SK-N-SH (cell line): ENCODE data around the gene LAIR2. TPM values are rescaled to one million over a fixed set of nuclear protein-coding genes. Genes with fewer than 3 reads are reported as not detected.
A peak's percentile ranks its signal among the peaks of the same experiment; 100 is the strongest.

Experiments
- CTCF ChIA-PET: fragments of 300-600, 350-600 bp; formaldehyde crosslinking; extraction: SDS; loops from one replicate; lab custom pipeline; 2021; lab: Yijun Ruan, JAX
- POLR2A ChIA-PET: fragments of 350-600 bp; sonication (Branson Sonifier 250); formaldehyde crosslinking; extraction: SDS; loops from one replicate; lab custom pipeline; 2020; ENCODE audit warnings: antibody characterized with exemption, inconsistent platforms; lab: Yijun Ruan, JAX
- DNase-seq: peaks from one replicate; pipeline ENCODE4 v3.0.0; 2012
- H2AFZ ChIP-seq: fragments of 200-600 bp; sonication (generic); 2 replicates; pipeline ENCODE4 v1.8.1; 2016; ENCODE audit warnings: antibody characterized with exemption, mild to moderate bottlenecking, low read depth
- H3F3A ChIP-seq: fragments of 200-600 bp; sonication (generic); replicated peaks from 2 replicates; pipeline ENCODE3; 2016; ENCODE audit warnings: antibody characterized with exemption, mild to moderate bottlenecking; ENCODE audit not compliant: insufficient read depth
- H3K27ac ChIP-seq, 2 experiments: fragments of 200-500 bp in 1 of 2; fragments of 200-600 bp in 1 of 2; sonication (Bioruptor generic) in 1 of 2; sonication (generic), shearing (Covaris generic) in 1 of 2; 2 replicates each; pipeline versions ENCODE4 v1.5.1 to v1.6.1; 2014 to 2016; ENCODE audit warnings: low read depth in 2 of 2, inconsistent platforms in 1 of 2, low read length in 1 of 2, mild to moderate bottlenecking in 1 of 2, mixed read lengths in 1 of 2
- H3K27me3 ChIP-seq: fragments of 200-600 bp; sonication (generic), shearing (Covaris generic); 2 replicates; pipeline ENCODE4 v1.6.1; 2016; ENCODE audit warnings: mixed run types; ENCODE audit not compliant: insufficient read depth
- H3K36me3 ChIP-seq, 2 experiments: fragments of 200-500 bp in 1 of 2; fragments of 200-600 bp in 1 of 2; sonication (Bioruptor generic) in 1 of 2; sonication (generic) in 1 of 2; replicated peaks in 1 of 2; 2 replicates each; pipeline versions ENCODE3 to v1.5.1; 2014 to 2016; ENCODE audit warnings: low read length in 1 of 2, mild to moderate bottlenecking in 1 of 2; ENCODE audit not compliant: insufficient read depth in 2 of 2, control insufficient read depth in 1 of 2
- H3K4me1 ChIP-seq, 2 experiments: fragments of 200-500 bp in 1 of 2; fragments of 200-600 bp in 1 of 2; sonication (Bioruptor generic) in 1 of 2; sonication (generic), shearing (Covaris generic) in 1 of 2; 2 replicates each; pipeline versions ENCODE4 v1.5.1 to v1.6.1; 2014 to 2016; ENCODE audit warnings: low read depth in 1 of 2, low read length in 1 of 2, mixed run types in 1 of 2; ENCODE audit not compliant: insufficient read depth in 2 of 2, control insufficient read depth in 1 of 2
- H3K4me2 ChIP-seq: fragments of 200-600 bp; sonication (generic), shearing (Covaris generic); 2 replicates; pipeline ENCODE4 v1.6.1; 2017; ENCODE audit warnings: mixed run types
- H3K4me3 ChIP-seq, 2 experiments: fragments of 200-500 bp in 1 of 2; fragments of 200-600 bp in 1 of 2; sonication (Bioruptor generic) in 1 of 2; sonication (generic), shearing (Covaris generic) in 1 of 2; 2 replicates each; pipeline versions ENCODE4 v1.5.1 to v1.8.1; 2014 to 2016; ENCODE audit warnings: low read depth in 2 of 2, inconsistent platforms in 1 of 2, low read length in 1 of 2, mild to moderate bottlenecking in 1 of 2, mixed read lengths in 1 of 2, moderate library complexity in 1 of 2
- H3K79me2 ChIP-seq: fragments of 200-600 bp; sonication (generic); 2 replicates; pipeline ENCODE4 v1.8.1; 2017; ENCODE audit warnings: mild to moderate bottlenecking; ENCODE audit not compliant: insufficient read depth
- H3K9ac ChIP-seq: fragments of 200-600 bp; sonication (generic); 2 replicates; pipeline ENCODE4 v1.6.1; 2017; ENCODE audit warnings: mixed run types
- H3K9me2 ChIP-seq: fragments of 200-600 bp; sonication (generic); 2 replicates; pipeline ENCODE4 v1.6.1; 2017; ENCODE audit warnings: mixed run types
- H3K9me3 ChIP-seq: fragments of 200-600 bp; sonication (generic); 2 replicates; pipeline ENCODE4 v1.6.1; 2017; ENCODE audit warnings: mixed run types, mild to moderate bottlenecking, moderate library complexity
- H4K20me1 ChIP-seq: fragments of 200-600 bp; sonication (generic); 2 replicates; pipeline ENCODE4 v1.6.1; 2017; ENCODE audit warnings: mild to moderate bottlenecking, mixed run types; ENCODE audit not compliant: insufficient read depth
- CHD2 ChIP-seq: fragments of 150-350 bp; IDR thresholded peaks from 2 replicates; pipeline ENCODE4 v1.6.1; 2018; ENCODE audit warnings: low read length; ENCODE audit not compliant: partially characterized antibody
- CTCF ChIP-seq: fragments of 200-600 bp; sonication (generic); IDR thresholded peaks from 2 replicates; pipeline ENCODE4 v1.6.1; 2017; ENCODE audit warnings: antibody characterized with exemption, mild to moderate bottlenecking, moderate library complexity
- ELF1 ChIP-seq: IDR thresholded peaks from 2 replicates; pipeline ENCODE4 v1.4.0; 2012
- EP300 ChIP-seq, 2 experiments: IDR thresholded peaks; 2 replicates each; pipeline versions ENCODE4 v1.4.0 to v1.6.1; 2012; ENCODE audit warnings: borderline replicate concordance in 1 of 2, low read depth in 1 of 2, low read length in 1 of 2
- EZH2phosphoT487 ChIP-seq: fragments of 200-600 bp; sonication (generic); IDR thresholded peaks from 2 replicates; pipeline ENCODE4 v1.6.1; 2017; ENCODE audit warnings: low read depth, mixed run types, mild to moderate bottlenecking, antibody characterized with exemption, moderate library complexity, borderline replicate concordance
- FOSL2 ChIP-seq: IDR thresholded peaks from 2 replicates; pipeline ENCODE4 v1.4.0; 2012; ENCODE audit warnings: low read depth, mild to moderate bottlenecking, moderate library complexity, borderline replicate concordance
- FOXJ3 ChIP-seq: sonication (generic); formaldehyde crosslinking; IDR thresholded peaks from 2 replicates; pipeline ENCODE4 v1.5.1; 2020; ENCODE audit warnings: mild to moderate bottlenecking, missing genetic modification reagents
- IRF3 ChIP-seq: fragments of 150-350 bp; IDR thresholded peaks from 2 replicates; pipeline ENCODE4 v1.6.1; 2016; ENCODE audit warnings: mild to moderate bottlenecking, low read depth, low read length
- JUND ChIP-seq: IDR thresholded peaks from 2 replicates; pipeline ENCODE4 v1.4.0; 2012
- NFIC ChIP-seq: IDR thresholded peaks from 2 replicates; pipeline ENCODE4 v1.4.0; 2012; ENCODE audit warnings: borderline replicate concordance
- PBX3 ChIP-seq: IDR thresholded peaks from 2 replicates; pipeline ENCODE4; 2012
- POLR2AphosphoS5 ChIP-seq: IDR thresholded peaks from 2 replicates; pipeline ENCODE4 v1.6.1; 2012; ENCODE audit warnings: low read depth, low read length
- RXRA ChIP-seq: IDR thresholded peaks from 2 replicates; pipeline ENCODE4 v1.4.0; 2012; ENCODE audit warnings: low read depth, mild to moderate bottlenecking, borderline replicate concordance
- SMC3 ChIP-seq: IDR thresholded peaks from 2 replicates; pipeline ENCODE4 v1.6.1; 2012; ENCODE audit warnings: low read depth, low read length, improper control_type of control experiment
- TAF1 ChIP-seq: IDR thresholded peaks from 2 replicates; pipeline ENCODE4 v1.6.1; 2012; ENCODE audit warnings: low read depth, mild to moderate bottlenecking, low read length, moderate library complexity, borderline replicate concordance
- USF1 ChIP-seq: IDR thresholded peaks from 2 replicates; pipeline ENCODE4 v1.4.0; 2012; ENCODE audit warnings: low read depth, borderline replicate concordance
- WGBS: methylation state at CpG from one replicate; pipeline ENCODE4 v1.1.6; 2017; ENCODE audit warnings: low lambda C conversion rate; 5-methylcytosine and 5-hydroxymethylcytosine counted together
- polyA plus RNA-seq, 3 experiments: library from polyadenylated mRNA; depleted of rRNA; stranded (reverse); fragments of >200 nt; gene quantifications; 2 replicates each; pipeline ENCODE4 v1.2.3, GENCODE V29; 2012
- TF ChIP-seq, protein P1 (sequence below): fragments of 150-350 bp; IDR thresholded peaks from 2 replicates; pipeline ENCODE4 v1.6.1; 2017; ENCODE audit warnings: antibody characterized with exemption, low read length, low read depth, borderline replicate concordance

LAIR2 gene
- polyA plus RNA-seq, 1 of the 3 experiments (the other 2 are of a cell fraction), result not detected

DNA sequence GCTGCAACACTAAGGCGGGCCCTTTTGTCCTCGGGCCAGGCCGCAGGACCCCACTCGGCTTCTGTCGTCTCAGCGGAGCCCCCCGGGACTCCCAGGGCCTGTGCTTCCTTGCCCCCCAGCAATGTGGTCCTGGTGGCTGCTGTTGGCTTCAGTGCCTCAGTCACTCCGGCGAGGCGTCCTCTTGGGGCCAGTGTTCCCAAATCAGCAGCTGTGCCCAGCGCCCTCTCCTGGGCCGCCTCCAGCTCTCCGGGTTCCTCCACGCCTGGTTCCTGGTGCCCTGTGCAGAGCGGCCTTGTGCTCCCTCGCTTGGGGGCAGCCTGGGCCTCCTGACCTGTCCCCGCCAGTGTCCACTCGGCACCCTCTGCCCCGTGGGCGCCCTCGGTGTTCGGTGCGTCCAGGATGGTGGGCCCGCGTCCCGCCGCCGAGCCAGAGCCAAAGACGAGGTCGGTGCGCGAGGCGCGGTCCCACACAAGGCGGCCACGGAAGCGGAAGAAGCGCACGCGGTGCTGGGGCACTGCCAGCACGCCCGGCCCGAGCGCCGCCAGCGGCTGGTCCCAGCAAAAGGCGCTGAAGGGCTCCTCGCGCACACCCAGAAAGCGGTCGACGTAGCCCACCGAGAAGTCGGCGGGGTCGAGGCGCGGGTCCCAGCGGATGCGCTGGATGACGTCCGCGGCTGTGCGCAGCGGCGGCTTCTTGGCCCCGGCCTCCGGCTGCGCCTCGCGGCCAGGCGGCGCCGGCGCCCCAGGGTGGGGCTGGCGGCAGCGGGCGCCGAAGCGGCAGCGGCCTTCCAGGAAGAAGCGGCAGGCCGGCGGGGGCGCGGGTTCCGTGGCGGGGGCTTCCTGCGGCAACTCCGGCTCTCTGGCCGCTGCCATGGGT is 39.7 kb upstream of the LAIR2 start:
- peak; percentile 57 for DNase-seq
- peak overlapping the region; percentile 41 to 63; a peak in 3 of 4 replicates for H3K4me3 ChIP-seq
- 72% methylated on average over 17 of the region's 91 CpGs for WGBS

GRCh38 chr19:54463531-54464043 is 39.0 kb upstream of the LAIR2 start, which contains the start of gene LENG9:
Gene LENG9 (minus strand): TSS chr19:54463778. CDS start chr19:54463526, 252 bp downstream.
- Histone ChIP-seq H3K9ac (peak within 1 kb of the TSS; percentile 67), H3K9me2 (no peaks in the 10 kb centered on the region), H3K27me3 (no peaks in the 10 kb centered on the region), H4K20me1 (peaks cover 22% of the 10 kb centered on the region), H3K4me2 (peak within 1 kb of the TSS; percentile 92), H3K36me3 (peaks cover 6 to 32% of the 10 kb centered on the region in 2 experiments), H2AFZ (peak within 1 kb of the TSS; percentile 86; the same call in 1 of the 2 replicates), H3K79me2 (no peaks in the 10 kb centered on the region), H3K9me3 (no peaks in the 10 kb centered on the region), H3F3A (peaks cover 27% of the 10 kb centered on the region), H3K4me3 (peak within 1 kb of the TSS; percentile 63 to 77), H3K27ac (peak within 1 kb of the TSS; percentile 65 to 67), H3K4me1 (peaks cover 0 to 17% of the 10 kb centered on the region in 2 experiments; a peak in 1 of 4 replicates)
- ChIA-PET CTCF (interaction anchor here (1.1 kb wide), 1 partner anchor 17 kb away, joined by 4 read pairs; no protein-coding TSS in a partner anchor), POLR2A (interaction anchor here (1.0 to 4.5 kb wide), 2 partner anchors 10 to 15 kb away, joined by 4 to 24 read pairs; partner anchors contain the start of gene LENG8)
- 20% methylated on average over 26 of the region's 41 CpGs for WGBS
- peak; percentile 88 for DNase-seq
- TF ChIP-seq FOSL2 (no peak), USF1 (no peak), NFIC (no peak), CTCF (no peak), PBX3 (peak; percentile 65; the same call in 1 of the 2 replicates), SMC3 (no peak), EZH2phosphoT487 (no peak), FOXJ3 (CRISPR knock-in tag) (no peak), JUND (no peak), ELF1 (no peak), TAF1 (no peak), EP300 (IDR thresholded peaks at IDR 0.05; ENCODE audit: borderline replicate concordance in 1 of 2, low read depth in 1 of 2, low read length in 1 of 2) (no peak), IRF3 (no peak), CHD2 (peak; percentile 48), RXRA (no peak)
- TF ChIP-seq, protein P1, sequence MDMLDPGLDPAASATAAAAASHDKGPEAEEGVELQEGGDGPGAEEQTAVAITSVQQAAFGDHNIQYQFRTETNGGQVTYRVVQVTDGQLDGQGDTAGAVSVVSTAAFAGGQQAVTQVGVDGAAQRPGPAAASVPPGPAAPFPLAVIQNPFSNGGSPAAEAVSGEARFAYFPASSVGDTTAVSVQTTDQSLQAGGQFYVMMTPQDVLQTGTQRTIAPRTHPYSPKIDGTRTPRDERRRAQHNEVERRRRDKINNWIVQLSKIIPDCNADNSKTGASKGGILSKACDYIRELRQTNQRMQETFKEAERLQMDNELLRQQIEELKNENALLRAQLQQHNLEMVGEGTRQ, result no peak

More for the DNA sequence above, 39.7 kb upstream of the LAIR2 start:
- H3K27ac ChIP-seq, result no peak overlapping the region
- H3K4me1 ChIP-seq, result peaks cover 0 to 17% of the 10 kb centered on the region in 2 experiments; a peak in 1 of 4 replicates
- no peak overlapping the region for H3K9ac ChIP-seq
- CTCF ChIA-PET, result interaction anchor here (1.1 kb wide), 1 partner anchor 18 kb away, joined by 4 read pairs; no protein-coding TSS in a partner anchor
- H3K79me2 ChIP-seq, result peaks cover 4% of the 10 kb centered on the region; the same call in 1 of the 2 replicates
- no peaks in the 10 kb centered on the region for H3K27me3 ChIP-seq
- POLR2A ChIA-PET, result interaction anchor here (1.0 to 4.5 kb wide), 2 partner anchors 9 to 14 kb away, joined by 4 to 24 read pairs; partner anchors contain the start of gene LENG8
- H2AFZ ChIP-seq, result no peak overlapping the region
- H3K9me3 ChIP-seq, result no peaks in the 10 kb centered on the region
- peaks cover 6 to 39% of the 10 kb centered on the region in 2 experiments for H3K36me3 ChIP-seq
- H3K9me2 ChIP-seq, result no peaks in the 10 kb centered on the region
- peaks cover 28% of the 10 kb centered on the region for H3F3A ChIP-seq
- H3K4me2 ChIP-seq, result peak overlapping the region; percentile 92; the same call in 1 of the 2 replicates
- H4K20me1 ChIP-seq, result peaks cover 29% of the 10 kb centered on the region
- TF ChIP-seq POLR2AphosphoS5, result peak; percentile 14; the same call in 1 of the 2 replicates
- TF ChIP-seq RXRA, result no peak
- no peak for TF ChIP-seq TAF1
